ENCODE measurements around the gene PLEKHO1.

Gene PLEKHO1

GRCh38 chr1:150150133-150151021 lies 661 bp downstream of the PLEKHO1 start:
- no peak for DNase-seq

GRCh38 chr1:150151291-150152181 lies 1.8 kb downstream of the PLEKHO1 start:
- no peak for DNase-seq

- no peak for DNase-seq
Measured at GRCh38 chr1:150152182-150152536, 2.4 kb downstream of the PLEKHO1 start.

GRCh38 chr1:150152772-150153456 lies 3.2 kb downstream of the PLEKHO1 start:
- DNase-seq = no peak

GRCh38 chr1:150154143-150154542 lies 4.4 kb downstream of the PLEKHO1 start:
- no peak for DNase-seq

GRCh38 chr1:150155413-150156071 lies 5.8 kb downstream of the PLEKHO1 start:
- DNase-seq = no peak

- DNase-seq = peak; percentile 75
Measured at GRCh38 chr1:150156868-150157603, 7.3 kb downstream of the PLEKHO1 start.

- DNase-seq = no peak
Measured at GRCh38 chr1:150159550-150159949, 9.8 kb downstream of the PLEKHO1 start.

- no peak for DNase-seq
Measured at GRCh38 chr1:150160964-150161621, 11.4 kb downstream of the PLEKHO1 start.

- DNase-seq = no peak
Measured at GRCh38 chr1:150161747-150162581, 12.2 kb downstream of the PLEKHO1 start.

GRCh38 chr1:150162582-150162861 lies 12.8 kb downstream of the PLEKHO1 start:
- DNase-seq = no peak

- DNase-seq = peak; percentile 87
Measured at GRCh38 chr1:150162862-150163706, 13.4 kb downstream of the PLEKHO1 start.

GRCh38 chr1:150164224-150164623 lies 14.5 kb downstream of the PLEKHO1 start:
- DNase-seq = no peak

- no peak for DNase-seq
Measured at GRCh38 chr1:150164779-150165178, 15.1 kb downstream of the PLEKHO1 start.

- DNase-seq = peak; percentile 20
Measured at GRCh38 chr1:150165622-150166612, 16.2 kb downstream of the PLEKHO1 start.

- peak; percentile 62 for DNase-seq
Measured at GRCh38 chr1:150168960-150169601, 19.4 kb downstream of the PLEKHO1 start.

GRCh38 chr1:150171801-150172200 lies 22.1 kb downstream of the PLEKHO1 start:
- DNase-seq = no peak

GRCh38 chr1:150173141-150173585 lies 23.4 kb downstream of the PLEKHO1 start:
- no peak for DNase-seq
